HepG2 (cell line): ENCODE data around the gene TBX15. TPM values are rescaled to one million over a fixed set of nuclear protein-coding genes. Genes with fewer than 3 reads are reported as not detected.

ENCODE experiments used
- CHD2 ChIP-seq: IDR thresholded peaks from 2 replicates; pipeline ENCODE4 v1.6.1; 2011; ENCODE audit warnings: low read depth, low read length, improper control_type of control experiment
- ETV6 ChIP-seq: sonication (generic); formaldehyde crosslinking; conservative IDR thresholded peaks from 2 replicates; pipeline ENCODE4 v1.4.0; 2020; ENCODE audit warnings: missing genetic modification reagents
- EZH2 ChIP-seq: conservative IDR thresholded peaks from 2 replicates; pipeline ENCODE4 v1.6.1; 2012; ENCODE audit warnings: mild to moderate bottlenecking, low read depth, low read length, moderate library complexity
- HDAC6 ChIP-seq: fragments of 200-600 bp; sonication (generic); IDR thresholded peaks from 2 replicates; pipeline ENCODE4 v1.7.0; 2017; ENCODE audit warnings: mild to moderate bottlenecking, antibody characterized with exemption, low read length, low read depth
- KDM6A ChIP-seq: IDR thresholded peaks from 2 replicates; pipeline ENCODE4 v1.6.1; 2016; ENCODE audit warnings: low read depth
- MBD4 ChIP-seq: IDR thresholded peaks from 2 replicates; pipeline ENCODE4 v1.6.1; 2012; ENCODE audit warnings: low read length, inconsistent platforms, borderline replicate concordance
- NCOA5 ChIP-seq: sonication (generic); formaldehyde crosslinking; IDR thresholded peaks from 2 replicates; pipeline ENCODE4 v1.4.0; 2020; ENCODE audit warnings: missing genetic modification reagents
- PLSCR1 ChIP-seq: sonication (generic); formaldehyde crosslinking; IDR thresholded peaks from 2 replicates; pipeline ENCODE4 v1.5.0; 2020; ENCODE audit warnings: missing genetic modification reagents, mild to moderate bottlenecking, borderline replicate concordance
- SKIL ChIP-seq: sonication (generic); formaldehyde crosslinking; IDR thresholded peaks from 2 replicates; pipeline ENCODE4 v1.8.0; 2022; ENCODE audit warnings: missing genetic modification reagents, mild to moderate bottlenecking, moderate library complexity, borderline replicate concordance
- SOX6 ChIP-seq, 2 experiments: fragments of 450-650 bp in 1 of 2; sonication (generic) in 1 of 2; formaldehyde crosslinking in 1 of 2; IDR thresholded peaks; 2 replicates each; pipeline versions ENCODE4 v1.4.0 to v1.6.1; 2017 to 2020; ENCODE audit warnings: antibody characterized with exemption in 1 of 2, mild to moderate bottlenecking in 1 of 2, missing genetic modification reagents in 1 of 2
- ZHX2 ChIP-seq, 2 experiments: sonication (generic) in 1 of 2; formaldehyde crosslinking in 1 of 2; IDR thresholded peaks; 2 replicates each; pipeline versions ENCODE4 v1.6.1 to v1.9.0; 2014 to 2022; ENCODE audit warnings: antibody characterized with exemption in 1 of 2, borderline replicate concordance in 1 of 2, inconsistent platforms in 1 of 2, low read depth in 1 of 2, missing genetic modification reagents in 1 of 2
- ZNF34 ChIP-seq: sonication (generic); formaldehyde crosslinking; IDR thresholded peaks from 2 replicates; pipeline ENCODE4 v1.4.0; 2020; ENCODE audit warnings: mild to moderate bottlenecking, missing genetic modification reagents, borderline replicate concordance
- ZNF501 ChIP-seq: sonication (generic); formaldehyde crosslinking; IDR thresholded peaks from 2 replicates; pipeline ENCODE4 v1.5.1; 2020; ENCODE audit warnings: mild to moderate bottlenecking, moderate library complexity, missing genetic modification reagents
- ZNF572 ChIP-seq: sonication (generic); formaldehyde crosslinking; IDR thresholded peaks from 2 replicates; pipeline ENCODE4 v1.5.1; 2020; ENCODE audit warnings: mild to moderate bottlenecking, missing genetic modification reagents
- ZNF576 ChIP-seq: sonication (generic); formaldehyde crosslinking; IDR thresholded peaks from 2 replicates; pipeline ENCODE4 v1.4.0; 2020; ENCODE audit warnings: mild to moderate bottlenecking, missing genetic modification reagents
- ZNF7 ChIP-seq: IDR thresholded peaks from 2 replicates; pipeline ENCODE4 v1.6.1; 2016; ENCODE audit warnings: missing biosample characterization, missing genetic modification reagents
- ZNF747 ChIP-seq: sonication (generic); formaldehyde crosslinking; IDR thresholded peaks from 2 replicates; pipeline ENCODE4 v1.8.1; 2023; ENCODE audit warnings: missing genetic modification reagents, mild to moderate bottlenecking, borderline replicate concordance
- ZNF878 ChIP-seq: sonication (generic); formaldehyde crosslinking; IDR thresholded peaks from 2 replicates; pipeline ENCODE4 v1.8.1; 2023; ENCODE audit warnings: mild to moderate bottlenecking, missing genetic modification reagents, moderate library complexity
- ZSCAN30 ChIP-seq: sonication (generic); formaldehyde crosslinking; IDR thresholded peaks from 2 replicates; pipeline ENCODE4 v1.5.0; 2020; ENCODE audit warnings: mild to moderate bottlenecking, missing genetic modification reagents
- polyA plus RNA-seq, 8 experiments: library from polyadenylated mRNA; depleted of rRNA in 3 of 8; stranded (reverse) in 7 of 8; unstranded in 1 of 8; fragments of >200 nt; fragmentation: Illumina TruSeq in 4 of 8; extraction: Trizol in 4 of 8; gene quantifications; 2 replicates each; pipeline versions ENCODE4 v1.2.1 to v1.2.3, GENCODE V29; 2011 to 2016; ENCODE audit warnings: low read depth in 4 of 8, missing spikeins in 1 of 8, mixed read lengths in 1 of 8; ENCODE audit not compliant: insufficient read depth in 1 of 8
- total RNA-seq, 5 experiments: library from RNA; depleted of rRNA; stranded (reverse); fragments of >200 nt; fragmentation: Illumina TruSeq; extraction: Trizol; gene quantifications; 2 replicates each; pipeline ENCODE4 v1.2.3, GENCODE V29; 2016; ENCODE audit warnings: low read depth in 1 of 5

TBX15 gene
- total and polyA plus RNA-seq, 2 of the 13 experiments (the other 11 are each of a cell fraction or from before 2014, with no cell fraction given), result 0.42 to 1.9 TPM

- TF ChIP-seq SKIL (CRISPR knock-in tag), result no peak; the same call in 1 of the 2 replicates
- peak; percentile 87 for TF ChIP-seq KDM6A (CRISPR knock-in tag)
- no peak for TF ChIP-seq EZH2
- no peak for TF ChIP-seq ZNF572 (CRISPR knock-in tag)
- TF ChIP-seq PLSCR1, result no peak
- TF ChIP-seq ZNF878 (CRISPR knock-in tag), result peak; percentile 91
- TF ChIP-seq ZNF7 (CRISPR knock-in tag), result peak; percentile 74; the same call in 1 of the 2 replicates
- TF ChIP-seq ZSCAN30 (CRISPR knock-in tag), result no peak
- TF ChIP-seq ETV6 (CRISPR knock-in tag), result peak; percentile 84
- TF ChIP-seq ZHX2 (IDR thresholded peaks at IDR 0.05; ENCODE audit: low read depth), result no peak
- no peak for TF ChIP-seq ZHX2 (CRISPR knock-in tag; IDR thresholded peaks at IDR 0.05; ENCODE audit: borderline replicate concordance)
- TF ChIP-seq ZNF501 (CRISPR knock-in tag), result no peak
- TF ChIP-seq ZNF576 (CRISPR knock-in tag), result no peak
- TF ChIP-seq ZNF747, result no peak
- TF ChIP-seq CHD2, result no peak
- no peak for TF ChIP-seq SOX6 (IDR thresholded peaks at IDR 0.05)
- TF ChIP-seq SOX6 (CRISPR knock-in tag; IDR thresholded peaks at IDR 0.05), result peak; percentile 90
- no peak for TF ChIP-seq HDAC6
- no peak for TF ChIP-seq MBD4
- no peak for TF ChIP-seq NCOA5 (CRISPR knock-in tag)
- TF ChIP-seq ZNF34 (CRISPR knock-in tag), result 0 out of 2 replicates have a peak, but pooled peaks have one; percentile 83
Observed at GRCh38 chr1:118963456-118964430, 24.4 kb downstream of the TBX15 start (continued).
